Stimulated activated CD4-positive, alpha-beta T cell treated with anti-CD3 and anti-CD28 coated beads, Interleukin-4, amount 100 ng/mL, for 24 hours (primary cell): ENCODE data around the gene UBE2F.
A peak's percentile ranks its signal among the peaks of the same experiment; 100 is the strongest.
"Not testable (repeated sequence)": the region's sequence is repeated elsewhere in the genome, so short reads cannot be mapped to it uniquely, and the experiment has no call there.

Experiments
- DNase-seq: peaks from one replicate; pipeline ENCODE4 v3.0.0-alpha.2; 2020

UBE2F gene

DNA sequence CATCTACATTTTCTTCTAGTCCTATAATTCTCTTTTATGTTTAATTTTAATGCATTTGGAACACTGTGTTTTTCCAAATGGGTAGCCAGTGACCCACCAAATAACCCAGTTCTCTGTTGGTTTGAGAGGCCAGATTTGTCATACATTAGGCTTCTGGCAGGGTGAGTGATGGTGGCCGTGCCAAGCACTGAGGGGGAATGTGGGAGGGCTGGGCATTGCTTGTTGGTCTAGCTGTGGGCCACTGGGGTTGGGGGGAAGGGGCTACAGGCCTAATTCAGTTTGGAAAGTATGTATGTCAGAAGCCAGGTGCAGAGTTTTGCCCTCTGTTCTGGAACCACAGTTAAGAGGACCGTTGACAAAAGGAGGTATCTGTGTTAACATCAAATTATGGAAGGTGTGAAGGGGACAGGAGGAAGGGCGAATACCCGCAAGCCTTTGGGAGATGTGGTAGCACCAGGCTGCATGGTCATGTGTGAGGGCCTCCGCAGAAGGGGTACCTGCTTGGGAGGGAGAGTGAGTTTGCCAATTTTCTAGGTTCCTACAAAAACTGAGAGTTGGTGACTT is 55.9 kb downstream of the UBE2F start:
- DNase-seq: no peak

DNA sequence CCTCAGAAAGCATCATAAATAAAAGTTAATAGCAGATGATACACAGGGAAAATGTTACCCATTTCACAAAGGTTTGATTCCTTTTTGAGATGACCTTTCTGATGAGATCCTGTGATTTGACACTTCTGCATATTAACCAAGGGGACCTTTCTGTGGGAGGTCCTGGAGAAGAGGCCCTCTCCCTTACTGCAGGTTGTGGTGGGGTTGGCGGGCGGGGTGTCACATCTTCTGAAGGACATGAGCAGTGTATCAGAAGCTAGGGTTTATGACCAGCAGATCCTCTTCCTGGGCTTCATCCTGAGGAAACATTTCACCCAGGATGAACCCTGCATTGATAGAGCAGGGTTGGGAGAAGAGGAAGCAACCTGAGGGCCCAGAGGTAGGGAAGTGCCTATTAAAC is 56.8 kb downstream of the UBE2F start:
- no peak for DNase-seq

DNA sequence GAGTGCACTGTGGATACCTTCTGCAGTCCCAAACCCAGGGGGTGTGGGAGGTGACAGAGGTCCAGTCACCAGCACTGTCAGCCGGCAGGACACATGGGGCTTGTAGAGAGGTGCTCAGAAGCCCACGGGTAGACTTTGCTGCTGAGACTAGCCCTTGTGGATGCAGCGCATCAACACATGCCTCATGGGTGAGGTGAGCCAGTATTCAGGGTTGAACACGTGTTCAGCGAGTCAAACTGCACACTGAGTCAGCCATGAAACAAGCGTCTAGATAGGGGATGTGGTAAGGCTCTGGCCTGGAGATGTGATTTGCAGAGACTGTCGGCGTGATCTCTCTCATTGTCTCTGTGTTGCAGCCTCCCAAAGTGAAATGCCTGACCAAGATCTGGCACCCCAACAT is 58.2 kb downstream of the UBE2F start:
- DNase-seq: peak; percentile 43

DNA sequence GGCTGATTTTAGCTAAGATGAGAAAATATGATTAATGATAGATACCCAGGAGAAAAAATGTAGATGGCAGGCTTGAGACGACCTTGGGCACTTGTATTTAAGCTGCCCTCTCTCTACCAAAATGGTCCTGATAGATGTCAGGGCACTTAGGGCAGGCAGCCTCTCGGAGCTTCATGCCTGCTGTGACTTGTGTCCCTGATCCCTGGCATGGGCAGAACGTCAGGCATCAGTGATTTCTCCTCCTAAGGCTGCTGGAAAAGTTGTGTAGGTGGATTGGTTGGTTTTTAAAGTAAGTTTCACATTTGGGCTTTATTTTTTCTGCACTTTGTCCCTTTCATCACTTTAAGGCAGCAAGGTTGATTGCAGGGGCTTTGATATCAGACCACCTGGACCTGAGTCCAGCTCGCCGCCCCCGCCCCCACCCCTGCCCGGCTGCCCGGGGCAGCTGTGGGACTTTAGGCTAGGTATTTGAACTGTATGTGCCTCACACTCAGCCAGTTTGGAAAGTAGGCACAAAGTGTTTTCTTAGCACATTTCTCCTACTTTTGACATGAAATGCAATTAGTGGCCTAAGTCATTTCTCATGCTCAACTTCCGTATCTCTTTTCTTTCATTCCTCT is 59.0 kb downstream of the UBE2F start:
- DNase-seq: no peak

DNA sequence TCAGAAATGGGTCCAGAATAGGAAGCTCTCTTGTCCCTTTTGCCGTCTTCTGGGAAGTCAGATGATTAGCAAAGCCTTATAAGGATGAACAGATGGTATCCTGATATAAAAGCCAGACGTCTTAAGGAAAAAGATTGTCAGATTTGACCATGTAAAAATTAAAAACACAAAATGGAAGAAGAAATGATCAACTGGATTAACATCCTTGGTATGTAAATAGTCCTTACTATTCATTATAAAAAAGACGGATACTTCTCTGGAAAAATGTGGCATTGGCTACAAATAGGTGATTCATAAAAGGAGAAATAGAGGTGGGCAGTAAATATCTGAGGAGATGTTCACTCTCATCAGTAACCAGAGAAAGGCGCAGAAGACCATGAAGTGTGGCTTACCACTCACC is 60.2 kb downstream of the UBE2F start:
- DNase-seq: no peak

DNA sequence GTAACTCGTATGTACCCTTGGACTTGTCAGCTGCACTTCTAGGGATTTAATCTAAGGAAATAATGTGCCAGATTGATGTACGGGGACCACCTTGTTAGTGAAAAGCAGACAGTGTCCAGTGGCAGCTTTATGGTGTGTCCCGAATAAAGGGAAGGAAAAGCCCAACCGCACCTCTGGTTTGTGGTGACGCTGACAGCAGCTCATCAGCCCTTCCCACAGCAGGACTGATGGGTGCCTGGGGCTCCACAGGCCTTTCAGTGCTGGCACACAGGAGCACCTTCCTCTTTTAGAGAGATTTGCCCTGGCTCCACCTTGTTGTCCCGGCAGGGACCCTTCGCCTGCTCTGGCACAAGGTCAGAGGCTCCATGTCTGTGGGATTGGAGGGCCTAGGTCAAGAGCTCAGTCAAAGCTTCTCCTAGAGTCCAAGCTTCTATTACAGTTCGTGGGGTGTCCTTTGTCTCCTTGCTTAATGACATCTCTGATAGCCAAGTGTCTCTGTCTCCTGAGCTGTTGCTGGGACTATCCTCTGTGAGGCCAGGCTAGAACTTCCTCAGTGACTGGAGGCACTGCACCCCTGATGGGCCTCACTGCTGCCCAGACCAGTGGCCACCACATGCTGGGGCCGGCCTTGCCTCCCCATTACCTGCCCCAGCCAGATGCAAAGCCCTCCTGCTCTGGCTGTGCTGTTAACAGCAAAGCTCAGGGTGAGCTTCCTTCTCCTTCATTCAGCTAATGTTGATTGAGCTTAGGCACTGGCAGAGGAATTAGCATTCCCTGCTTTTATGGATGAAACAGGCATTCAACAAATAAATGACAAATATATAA is 61.0 kb downstream of the UBE2F start:
- DNase-seq: no peak

DNA sequence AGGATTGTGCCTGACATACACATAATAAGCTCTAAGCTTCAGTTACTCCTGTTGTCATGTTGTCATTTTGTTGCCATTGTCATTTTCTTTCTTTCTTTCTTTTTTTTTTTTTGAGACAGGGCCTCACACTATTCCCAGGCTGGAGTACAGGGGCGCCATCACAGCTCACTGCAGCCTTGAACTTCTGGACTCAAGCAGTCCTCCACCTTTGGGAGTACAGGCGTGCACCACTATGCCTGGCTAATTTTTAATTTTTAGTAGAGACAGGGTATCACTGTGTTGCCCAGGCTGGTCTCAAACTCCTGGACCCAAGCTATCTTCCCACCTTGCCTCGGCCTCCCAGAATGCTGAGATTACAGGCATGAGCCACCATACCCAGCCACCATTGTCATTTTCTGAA is 63.0 kb downstream of the UBE2F start:
- DNase-seq: no peak

DNA sequence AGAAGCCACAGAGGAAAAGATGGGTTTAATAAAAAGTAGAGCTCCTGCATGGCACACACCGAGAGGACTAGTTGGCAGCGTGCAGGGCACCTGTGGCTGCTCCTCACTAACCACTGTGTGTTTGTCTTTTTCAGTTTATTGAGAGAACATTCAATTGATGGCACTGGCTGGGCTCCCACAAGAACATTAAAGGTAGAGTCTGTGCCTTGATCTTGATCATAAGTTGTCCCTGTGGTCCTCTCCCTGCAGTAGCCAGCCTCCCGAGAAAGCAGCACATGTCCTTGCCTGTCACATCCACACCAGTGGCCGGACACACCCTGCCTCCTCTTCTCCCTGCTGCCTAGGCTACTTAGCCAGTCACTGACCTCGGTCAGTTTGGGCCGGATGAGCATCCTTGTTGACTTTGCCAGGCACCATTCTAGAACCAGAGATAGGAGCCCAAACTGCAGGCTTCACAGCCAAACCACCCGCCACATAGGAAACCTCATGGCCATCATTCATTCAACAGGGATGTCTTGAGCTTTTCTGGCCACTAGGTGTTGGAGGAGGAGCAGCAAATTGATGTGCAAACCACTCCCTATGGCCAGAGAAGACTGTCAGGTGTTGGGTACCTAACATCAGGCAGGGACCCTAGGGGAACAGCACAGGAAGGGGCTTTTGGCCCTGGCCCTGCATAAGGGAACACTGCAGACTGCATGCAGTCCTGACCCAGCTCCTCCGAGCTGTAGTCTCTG is 63.8 kb downstream of the UBE2F start:
- DNase-seq: no peak

DNA sequence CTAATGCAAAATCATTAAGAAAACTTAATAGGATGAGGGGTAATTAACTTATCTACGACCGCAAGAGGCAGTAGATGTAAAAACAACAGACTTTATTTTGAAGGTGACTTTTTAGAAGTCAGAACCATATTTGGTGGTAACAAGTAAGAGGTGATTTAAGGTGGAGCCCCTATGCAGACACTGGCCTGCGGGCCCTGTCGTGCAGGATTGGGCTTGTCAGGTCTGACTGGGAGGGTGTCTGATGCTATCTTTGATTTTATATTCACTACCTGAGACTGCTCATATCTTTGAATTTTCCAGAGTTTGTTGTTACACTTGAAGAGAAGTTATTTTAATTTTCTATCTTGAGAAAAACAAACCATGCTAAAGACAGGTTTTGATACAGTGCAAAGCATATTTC is 64.9 kb downstream of the UBE2F start:
- no peak for DNase-seq

DNA sequence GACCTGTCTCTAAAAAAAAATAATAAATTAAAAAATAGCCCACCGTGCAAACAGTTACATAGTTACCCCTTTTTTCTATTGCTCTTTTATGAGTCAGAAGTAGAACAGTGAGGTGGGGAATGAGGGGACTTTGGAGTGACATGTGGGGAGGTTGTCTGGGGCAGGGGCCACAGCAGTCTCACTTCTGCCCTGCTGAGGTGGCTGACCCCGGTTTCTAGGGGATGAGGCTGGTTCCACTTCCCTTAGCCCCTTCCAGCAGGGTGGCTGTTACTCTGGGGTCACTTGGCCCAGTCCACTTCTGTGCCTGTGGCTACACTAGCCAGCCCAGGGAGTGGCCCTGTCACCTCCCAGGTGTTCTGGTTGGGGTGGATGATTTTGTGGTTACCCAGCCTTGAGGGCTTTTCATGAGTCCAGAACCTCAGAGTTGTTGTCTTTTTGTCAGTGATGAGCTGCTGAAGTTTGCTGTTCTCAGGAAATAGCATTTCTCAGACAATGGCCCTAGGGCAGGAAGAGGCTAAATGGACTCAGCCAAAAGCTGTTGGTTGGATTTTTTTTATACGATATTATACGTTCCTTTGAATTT is 66.0 kb downstream of the UBE2F start:
- DNase-seq: no peak

DNA sequence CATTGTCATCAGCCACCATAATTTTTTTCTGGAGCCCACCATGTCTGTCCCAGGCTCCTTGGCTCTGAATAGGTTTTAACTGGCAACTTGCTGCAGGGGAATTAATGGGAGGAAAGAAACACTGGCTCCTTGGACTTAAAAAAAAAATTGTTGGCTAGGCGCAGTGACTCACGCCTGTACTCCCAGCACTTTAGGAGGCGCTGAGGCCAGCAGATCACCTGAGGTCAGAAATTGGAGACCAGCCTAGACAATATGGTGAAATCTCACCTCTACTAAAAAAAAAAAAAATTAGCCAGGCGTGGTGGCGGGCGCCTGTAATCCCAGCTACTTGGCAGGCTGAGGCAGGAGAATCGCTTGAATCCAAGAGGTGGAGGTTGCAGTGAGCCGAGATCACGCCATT is 67.2 kb downstream of the UBE2F start:
- DNase-seq: not testable (repeated sequence)

DNA sequence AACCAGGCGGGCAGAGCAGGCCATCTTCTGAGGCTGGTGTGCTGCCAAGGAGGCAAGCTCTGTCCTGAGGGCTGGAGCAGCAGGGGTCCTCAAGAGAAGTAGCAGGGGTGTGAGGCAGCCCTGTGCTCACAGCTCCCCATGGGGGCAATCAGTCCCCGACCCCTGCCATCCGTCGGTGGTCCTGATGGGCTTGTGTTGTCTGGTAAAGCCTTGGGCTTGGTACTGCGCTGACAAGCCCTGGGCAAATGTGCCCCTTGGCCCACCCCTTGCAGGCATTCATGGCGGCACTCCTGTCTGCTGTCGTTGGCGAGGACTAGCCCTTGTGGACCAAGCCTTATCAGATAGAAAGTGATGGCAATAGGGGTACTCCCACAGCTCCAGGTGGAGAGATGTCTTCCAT is 71.4 kb downstream of the UBE2F start:
- no peak for DNase-seq

DNA sequence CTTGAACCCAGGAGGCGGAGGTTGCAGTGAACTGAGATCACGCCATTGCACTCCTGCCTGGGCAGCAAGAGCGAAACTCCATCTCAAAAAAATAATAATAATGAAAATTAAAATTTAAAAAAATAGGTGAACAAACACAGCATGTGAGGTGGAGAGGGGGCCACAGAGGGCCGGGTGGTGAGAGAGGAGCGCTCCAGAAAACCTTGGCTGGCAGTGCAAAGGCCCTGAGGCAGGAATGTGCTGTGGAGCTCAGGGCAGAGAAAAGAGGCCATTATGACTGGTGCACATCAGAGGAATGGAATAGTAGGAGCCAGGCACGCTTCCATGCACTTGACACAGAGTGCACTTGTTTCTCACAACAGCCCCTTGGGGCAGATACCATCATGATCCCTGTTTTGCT is 72.3 kb downstream of the UBE2F start:
- no peak for DNase-seq

DNA sequence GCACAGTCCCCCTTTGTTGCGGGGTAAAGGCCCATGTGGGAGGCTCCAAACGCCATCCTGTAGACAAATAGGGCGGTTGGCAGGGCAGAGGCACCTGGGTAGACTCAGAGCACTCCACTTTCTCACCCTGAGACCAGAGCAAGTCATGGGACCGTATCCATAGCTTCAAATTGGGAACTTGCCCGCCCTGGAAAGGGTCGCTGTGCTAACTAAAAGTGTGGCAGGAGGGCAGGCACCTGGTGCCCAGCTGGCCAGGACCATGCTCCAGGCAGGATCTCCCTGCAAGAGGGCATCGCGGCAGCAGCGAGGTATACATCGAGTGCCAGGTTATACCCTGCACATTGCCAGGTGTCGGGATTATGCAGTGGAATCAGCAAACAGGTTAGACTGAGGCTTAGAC is 73.2 kb downstream of the UBE2F start:
- DNase-seq: no peak

DNA sequence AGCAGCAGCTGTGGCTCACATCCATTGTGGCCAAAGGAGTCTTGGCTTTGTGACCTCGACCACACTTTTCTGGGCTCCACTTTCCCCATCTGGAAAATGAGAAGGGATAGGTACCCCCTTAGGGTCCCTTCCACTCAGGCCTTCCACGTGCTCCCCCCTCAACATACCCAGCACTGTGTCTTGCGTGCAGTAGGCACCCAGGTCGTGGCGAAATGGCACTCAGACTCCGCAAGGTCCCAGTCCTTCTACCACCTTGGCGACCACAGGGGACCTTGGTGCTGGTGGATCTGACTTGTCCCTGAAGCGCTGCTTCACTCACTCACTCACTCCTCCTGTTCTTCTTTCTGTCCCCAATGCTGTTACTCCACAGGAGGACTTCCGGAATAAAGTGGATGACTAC is 74.1 kb downstream of the UBE2F start:
- no peak for DNase-seq

DNA sequence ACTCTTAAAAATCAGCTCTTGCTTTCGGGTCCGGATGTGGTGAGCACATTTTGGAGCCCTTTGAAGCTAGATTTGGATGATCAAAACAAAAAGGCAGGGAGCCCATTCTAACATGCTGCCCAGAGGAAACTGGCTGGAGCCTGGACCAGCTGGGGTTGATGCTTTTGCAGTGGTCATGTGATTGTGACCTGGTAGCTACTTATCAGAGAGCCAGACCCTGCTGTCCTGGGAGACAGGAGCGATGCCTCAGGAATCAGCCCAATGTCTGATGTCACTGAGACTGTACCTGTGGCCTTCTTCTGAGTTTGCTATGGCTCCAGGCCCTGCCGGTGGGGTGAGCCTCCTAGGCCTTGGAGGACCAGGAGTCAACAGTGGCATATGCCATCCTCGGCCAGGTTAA is 75.3 kb downstream of the UBE2F start:
- DNase-seq: no peak

DNA sequence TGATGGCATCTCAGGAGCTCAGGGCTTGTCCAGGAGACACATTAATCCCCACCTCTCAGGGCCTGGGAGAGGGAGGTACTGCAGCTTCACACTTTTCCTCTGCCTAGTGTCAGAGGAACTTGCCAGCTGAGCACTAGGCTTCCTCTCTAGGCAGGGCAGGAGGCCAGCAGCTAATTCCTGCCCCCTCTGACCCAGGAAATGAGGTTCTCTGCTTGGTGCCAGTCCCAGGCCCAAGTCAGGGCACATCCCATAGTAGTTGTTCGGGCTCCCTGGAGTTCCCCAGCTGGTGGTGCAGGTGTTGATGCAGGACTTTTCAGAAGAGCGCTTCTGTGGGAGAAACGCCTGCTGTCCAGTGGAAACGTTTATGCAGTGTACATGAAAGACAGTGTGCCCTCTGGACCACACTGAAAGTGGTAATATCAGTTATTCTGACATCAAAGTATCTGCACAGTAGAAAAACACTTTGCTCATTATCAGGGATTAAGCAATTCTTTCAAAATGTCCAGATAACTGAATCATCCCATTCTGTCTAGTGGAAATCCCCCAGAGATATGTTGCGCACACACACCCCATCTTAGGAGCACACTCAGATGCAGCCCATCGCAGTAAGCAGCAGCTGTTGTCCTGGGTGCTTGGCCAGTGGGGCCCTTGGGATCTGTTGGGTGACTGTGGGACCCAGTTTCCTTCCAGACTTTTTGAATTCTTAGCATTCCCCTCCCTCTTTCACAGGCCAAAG is 76.2 kb downstream of the UBE2F start:
- no peak for DNase-seq

DNA sequence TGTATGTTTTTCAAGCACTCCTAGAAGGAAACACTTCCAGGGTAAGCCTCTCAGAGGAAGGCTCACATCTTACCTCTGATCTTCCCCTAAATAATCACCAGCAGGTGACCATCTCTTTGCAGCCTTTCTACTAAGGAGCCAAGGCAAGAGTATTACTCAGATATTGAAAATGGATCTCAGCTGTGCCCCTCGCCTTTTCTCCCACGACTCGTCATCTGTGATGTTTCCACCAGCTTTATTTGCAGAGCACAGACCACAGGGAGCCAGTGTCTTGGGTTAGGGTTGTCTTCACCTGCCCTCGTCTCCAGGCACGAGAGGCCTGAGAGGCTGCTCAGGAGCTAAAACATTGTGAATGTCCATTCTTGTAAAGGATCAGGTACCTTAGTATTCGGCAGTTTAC is 77.0 kb downstream of the UBE2F start:
- DNase-seq: no peak

DNA sequence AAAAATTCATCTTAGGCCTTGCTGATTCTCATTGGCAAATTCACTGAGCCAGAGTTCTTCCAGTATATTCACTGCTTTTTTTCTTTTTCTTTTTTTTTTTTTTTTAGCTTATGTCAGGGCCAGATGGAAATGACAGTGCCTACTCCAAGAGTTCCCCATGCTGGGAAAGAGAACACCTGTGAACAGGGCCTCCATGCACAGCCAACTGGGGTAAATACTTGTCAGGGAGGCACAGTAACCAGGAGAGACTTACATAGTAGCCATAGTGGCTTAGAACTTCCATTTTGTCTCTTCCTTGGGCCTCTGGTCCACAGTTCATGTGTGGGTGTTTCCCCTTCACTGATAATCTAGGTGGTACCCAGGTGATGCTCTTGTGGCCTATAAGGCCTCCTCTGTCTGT is 78.8 kb downstream of the UBE2F start:
- DNase-seq: no peak

DNA sequence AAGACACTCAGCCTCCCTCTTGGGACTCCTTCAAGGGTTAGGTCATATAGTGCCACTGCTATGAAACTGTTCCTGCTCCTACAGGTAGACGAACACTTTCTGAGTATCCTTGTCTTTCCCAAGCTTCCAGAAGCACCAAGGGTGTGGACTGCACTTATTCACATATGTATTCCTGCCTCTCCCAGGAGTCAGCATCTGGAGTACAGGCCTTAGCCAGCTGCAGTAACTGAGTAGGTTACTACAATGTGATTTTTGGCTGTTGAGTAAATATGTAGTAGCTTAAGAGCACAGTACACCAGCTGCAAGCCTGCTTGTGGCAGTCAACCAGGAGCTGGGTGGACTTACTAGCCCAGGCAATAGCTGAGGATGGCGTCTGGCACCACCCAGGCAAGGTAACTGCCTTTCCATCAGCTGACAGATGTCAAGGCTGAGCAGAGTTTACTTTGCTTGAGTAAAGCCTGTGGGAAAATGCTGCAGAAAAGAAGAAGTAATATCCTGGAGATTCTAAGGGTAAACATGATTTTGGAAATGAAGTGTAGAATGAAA is 80.0 kb downstream of the UBE2F start:
- DNase-seq: no peak

DNA sequence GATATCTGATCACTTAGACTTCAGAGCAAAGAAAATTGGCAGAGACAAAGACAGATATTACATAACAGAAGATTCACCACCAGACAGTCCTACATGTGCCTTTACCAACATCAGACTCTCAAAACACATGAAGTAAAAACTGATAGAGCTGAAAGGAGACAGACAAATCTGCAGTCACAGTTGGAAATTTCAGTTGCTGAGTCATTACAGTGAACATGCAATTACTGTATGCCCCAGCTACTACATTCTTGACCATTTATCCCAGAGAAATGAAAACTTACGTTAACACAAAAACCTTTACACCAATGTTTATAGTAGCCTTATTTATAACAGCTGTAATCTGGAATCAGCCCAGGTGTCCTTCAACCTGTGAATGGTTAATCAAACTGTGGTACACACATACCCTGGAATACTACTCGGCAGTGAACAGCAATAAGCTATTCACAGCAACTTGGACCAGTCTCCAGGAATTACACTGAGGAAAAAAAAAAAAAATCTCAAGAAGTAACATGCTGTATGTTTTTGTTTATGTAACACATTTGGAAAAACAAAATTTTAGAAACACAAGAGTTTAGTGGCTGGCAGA is 86.5 kb downstream of the UBE2F start:
- no peak for DNase-seq

DNA sequence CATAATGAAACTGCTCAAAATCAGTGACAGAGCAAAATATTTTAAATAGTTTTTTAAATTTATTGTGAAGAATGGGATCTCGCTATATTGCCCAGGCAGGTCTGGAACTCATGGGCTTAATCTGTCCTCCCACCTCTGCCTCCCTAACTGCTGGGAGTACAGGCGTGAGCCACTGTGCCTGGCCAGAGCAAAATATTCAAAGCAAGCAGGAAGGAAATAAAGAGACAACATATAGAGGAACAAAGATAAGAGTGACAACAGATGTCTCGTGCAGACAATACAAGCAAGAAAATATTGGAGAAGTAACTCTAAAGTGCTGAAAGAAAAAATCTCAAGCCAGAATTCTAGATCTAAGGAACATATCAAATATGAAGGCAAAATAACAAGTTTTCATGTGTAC is 89.0 kb downstream of the UBE2F start:
- DNase-seq: no peak
